GM12865 (cell line): ENCODE measurements around the gene SLC6A7.

Source experiments
- DNase-seq: peaks from one replicate; pipeline ENCODE4 v3.0.0; 2010; ENCODE audit warnings: low read depth
- H3K4me3 ChIP-seq: 2 replicates; pipeline ENCODE4 v1.5.1; 2011; ENCODE audit warnings: mild to moderate bottlenecking, low read depth, low read length, control low read depth
- CTCF ChIP-seq: IDR thresholded peaks from 2 replicates; pipeline ENCODE4 v1.5.1; 2011; ENCODE audit warnings: low read length, control low read depth, low read depth, inconsistent platforms; ENCODE audit not compliant: insufficient read depth; ENCODE audit errors: missing control alignments

Gene SLC6A7

GRCh38 chr5:150177721-150178120, 12.1 kb upstream of the SLC6A7 start:
- no peak overlapping the region for H3K4me3 ChIP-seq
- TF ChIP-seq CTCF = no peak
- no peak for DNase-seq

GRCh38 chr5:150178262-150178661, 11.6 kb upstream of the SLC6A7 start:
- no peak for TF ChIP-seq CTCF
- DNase-seq = no peak
- H3K4me3 ChIP-seq = no peak overlapping the region

DNA sequence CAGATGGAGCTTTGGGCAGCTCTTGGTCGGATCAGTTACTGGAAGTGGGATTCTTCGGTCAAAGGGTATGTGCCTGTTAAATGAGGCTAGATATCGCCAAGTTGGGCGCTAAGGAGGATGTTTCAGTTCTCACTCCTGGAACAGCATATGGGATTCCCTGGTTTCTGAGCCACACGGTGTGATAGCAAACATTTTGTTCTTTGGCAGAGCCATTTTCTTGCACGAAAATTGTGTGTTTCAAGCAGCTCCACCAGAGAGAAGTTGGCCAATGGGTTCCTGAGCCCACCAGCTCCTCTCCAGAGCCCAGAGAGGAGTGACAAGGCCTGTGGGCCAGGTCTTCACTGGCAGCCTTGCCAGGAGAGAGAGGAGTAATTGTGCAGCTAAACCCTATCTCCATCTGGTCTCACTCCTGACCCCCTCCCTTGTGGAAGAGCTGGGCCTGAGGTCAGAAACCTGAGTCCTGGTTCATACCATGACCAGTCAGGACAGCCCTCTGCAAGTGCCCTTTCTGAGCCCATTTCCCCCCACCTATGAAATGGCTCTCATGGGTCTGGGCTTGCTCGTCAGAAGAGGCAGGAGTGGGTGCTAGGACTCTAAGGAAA, 10.7 kb upstream of the SLC6A7 start:
- no peak for DNase-seq
- no peak for TF ChIP-seq CTCF
- H3K4me3 ChIP-seq = no peak overlapping the region

- H3K4me3 ChIP-seq = no peak overlapping the region
- no peak for DNase-seq
- TF ChIP-seq CTCF = no peak
These were observed 9.4 kb upstream of the SLC6A7 start for GRCh38 chr5:150180241-150181026.

DNA sequence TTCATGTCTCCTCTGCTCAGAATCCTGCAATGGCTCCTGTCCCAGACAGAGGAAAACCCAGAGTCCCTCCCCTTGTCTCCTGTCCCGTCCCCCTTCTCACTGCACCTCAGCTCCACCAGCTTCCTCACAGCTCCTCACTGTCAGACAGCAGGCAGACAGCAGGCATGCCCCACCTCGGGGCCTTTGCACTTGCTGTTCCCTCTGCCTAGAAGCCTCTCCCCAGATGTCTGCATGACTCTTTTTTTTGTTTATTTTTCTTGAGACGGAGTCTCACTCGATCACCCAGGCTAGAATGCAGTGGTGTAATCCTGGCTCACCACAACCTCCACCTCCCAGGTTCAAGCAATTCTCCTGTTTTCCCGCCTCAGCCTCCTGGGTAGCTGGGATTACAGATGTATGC, 8.8 kb upstream of the SLC6A7 start:
- TF ChIP-seq CTCF = no peak
- H3K4me3 ChIP-seq = no peak overlapping the region
- no peak for DNase-seq

DNA sequence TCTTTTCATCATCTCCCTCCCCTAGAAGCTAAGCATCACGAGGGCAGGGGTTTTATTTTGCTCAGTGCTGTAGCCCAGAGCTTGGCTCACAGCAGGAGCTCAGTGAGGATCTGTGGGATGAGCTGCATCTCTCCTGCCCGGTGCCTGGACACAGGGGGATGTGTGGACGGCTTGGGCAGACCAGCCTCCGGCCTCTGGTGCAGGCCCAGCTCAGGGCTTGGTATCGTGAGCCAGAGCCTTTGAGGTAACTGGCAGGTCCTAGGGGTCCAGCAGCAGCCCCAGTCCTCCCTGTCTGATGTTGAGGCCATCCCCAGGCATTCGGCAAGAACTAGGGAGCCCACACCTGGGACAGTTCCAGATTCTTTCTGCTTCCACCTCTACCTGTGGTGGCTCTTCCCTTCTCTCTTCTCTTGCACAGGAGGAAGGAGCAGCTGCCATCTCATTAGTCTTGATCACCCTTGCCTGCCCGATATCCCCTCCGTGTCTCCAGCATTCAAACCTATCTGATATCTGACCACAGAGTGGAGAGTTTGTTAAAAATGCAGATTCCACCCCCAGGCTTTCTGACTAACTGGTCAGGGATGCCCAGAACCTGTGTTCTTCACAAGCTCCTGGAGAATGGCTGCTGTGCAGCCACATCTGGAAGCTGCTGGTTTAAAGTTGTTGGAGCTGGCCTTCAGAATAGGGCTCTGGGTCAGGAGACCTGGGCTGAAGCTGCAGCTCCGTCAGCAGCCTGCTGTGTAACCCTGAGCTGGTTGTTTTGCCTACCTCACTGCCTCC, 7.9 kb upstream of the SLC6A7 start:
- H3K4me3 ChIP-seq = no peak overlapping the region
- no peak for TF ChIP-seq CTCF
- no peak for DNase-seq
